HepG2 (cell line): ENCODE measurements around the gene IRAK4. TPM values are rescaled to one million over a fixed set of nuclear protein-coding genes. Genes with fewer than 3 reads are reported as not detected.

Experiments used
- CC2D1A ChIP-seq: sonication (generic); formaldehyde crosslinking; IDR thresholded peaks from 2 replicates; pipeline ENCODE4 v1.8.1; 2023; ENCODE audit warnings: mild to moderate bottlenecking, missing genetic modification reagents
- FOXJ3 ChIP-seq: sonication (generic); formaldehyde crosslinking; IDR thresholded peaks from 2 replicates; pipeline ENCODE4 v1.4.0; 2020; ENCODE audit warnings: missing genetic modification reagents, mild to moderate bottlenecking, borderline replicate concordance
- HOXD1 ChIP-seq: sonication (generic); formaldehyde crosslinking; IDR thresholded peaks from 2 replicates; pipeline ENCODE4 v1.5.0; 2020; ENCODE audit warnings: missing genetic modification reagents
- SUZ12 ChIP-seq: fragments of 150-350 bp; IDR thresholded peaks from 2 replicates; pipeline ENCODE4 v1.6.1; 2014; ENCODE audit warnings: low read depth, low read length
- ZNF234 ChIP-seq: sonication (generic); formaldehyde crosslinking; conservative IDR thresholded peaks from 2 replicates; pipeline ENCODE4 v1.5.1; 2020; ENCODE audit warnings: mild to moderate bottlenecking, missing genetic modification reagents
- ZNF264 ChIP-seq: sonication (generic); formaldehyde crosslinking; IDR thresholded peaks from 2 replicates; pipeline ENCODE4 v1.4.0; 2020; ENCODE audit warnings: missing genetic modification reagents
- ZNF441 ChIP-seq: sonication (generic); formaldehyde crosslinking; IDR thresholded peaks from 2 replicates; pipeline ENCODE4 v1.7.0; 2021; ENCODE audit warnings: missing genetic modification reagents, borderline replicate concordance
- polyA plus RNA-seq, 8 experiments: library from polyadenylated mRNA; depleted of rRNA in 3 of 8; stranded (reverse) in 7 of 8; unstranded in 1 of 8; fragments of >200 nt; fragmentation: Illumina TruSeq in 4 of 8; extraction: Trizol in 4 of 8; gene quantifications; 2 replicates each; pipeline versions ENCODE4 v1.2.1 to v1.2.3, GENCODE V29; 2011 to 2016; ENCODE audit warnings: low read depth in 4 of 8, missing spikeins in 1 of 8, mixed read lengths in 1 of 8; ENCODE audit not compliant: insufficient read depth in 1 of 8
- total RNA-seq, 5 experiments: library from RNA; depleted of rRNA; stranded (reverse); fragments of >200 nt; fragmentation: Illumina TruSeq; extraction: Trizol; gene quantifications; 2 replicates each; pipeline ENCODE4 v1.2.3, GENCODE V29; 2016; ENCODE audit warnings: low read depth in 1 of 5
- TF ChIP-seq, protein P1 (sequence below): sonication (generic); formaldehyde crosslinking; IDR thresholded peaks from 2 replicates; pipeline ENCODE4 v1.5.1; 2020; ENCODE audit warnings: missing genetic modification reagents, mild to moderate bottlenecking, borderline replicate concordance
- TF ChIP-seq, protein P2 (sequence below): sonication (generic); formaldehyde crosslinking; IDR thresholded peaks from 2 replicates; pipeline ENCODE4 v1.4.0; 2020; ENCODE audit warnings: mild to moderate bottlenecking, missing genetic modification reagents, borderline replicate concordance
- TF ChIP-seq, protein P3 (sequence below): sonication (generic); formaldehyde crosslinking; IDR thresholded peaks from 2 replicates; pipeline ENCODE4 v1.8.0; 2022; ENCODE audit warnings: missing genetic modification reagents, mild to moderate bottlenecking, moderate library complexity, borderline replicate concordance
- TF ChIP-seq, protein P4 (sequence below), 2 experiments: fragments of 450-650 bp in 1 of 2; sonication (generic) in 1 of 2; formaldehyde crosslinking in 1 of 2; IDR thresholded peaks; 2 replicates each; pipeline versions ENCODE4 v1.6.1 to v1.8.0; 2016 to 2022; ENCODE audit warnings: antibody characterized with exemption in 1 of 2, mild to moderate bottlenecking in 1 of 2, missing genetic modification reagents in 1 of 2

IRAK4 gene
- total and polyA plus RNA-seq, 2 of the 13 experiments (the other 11 are each of a cell fraction or from before 2014, with no cell fraction given) = 6.6 to 7.1 TPM

DNA sequence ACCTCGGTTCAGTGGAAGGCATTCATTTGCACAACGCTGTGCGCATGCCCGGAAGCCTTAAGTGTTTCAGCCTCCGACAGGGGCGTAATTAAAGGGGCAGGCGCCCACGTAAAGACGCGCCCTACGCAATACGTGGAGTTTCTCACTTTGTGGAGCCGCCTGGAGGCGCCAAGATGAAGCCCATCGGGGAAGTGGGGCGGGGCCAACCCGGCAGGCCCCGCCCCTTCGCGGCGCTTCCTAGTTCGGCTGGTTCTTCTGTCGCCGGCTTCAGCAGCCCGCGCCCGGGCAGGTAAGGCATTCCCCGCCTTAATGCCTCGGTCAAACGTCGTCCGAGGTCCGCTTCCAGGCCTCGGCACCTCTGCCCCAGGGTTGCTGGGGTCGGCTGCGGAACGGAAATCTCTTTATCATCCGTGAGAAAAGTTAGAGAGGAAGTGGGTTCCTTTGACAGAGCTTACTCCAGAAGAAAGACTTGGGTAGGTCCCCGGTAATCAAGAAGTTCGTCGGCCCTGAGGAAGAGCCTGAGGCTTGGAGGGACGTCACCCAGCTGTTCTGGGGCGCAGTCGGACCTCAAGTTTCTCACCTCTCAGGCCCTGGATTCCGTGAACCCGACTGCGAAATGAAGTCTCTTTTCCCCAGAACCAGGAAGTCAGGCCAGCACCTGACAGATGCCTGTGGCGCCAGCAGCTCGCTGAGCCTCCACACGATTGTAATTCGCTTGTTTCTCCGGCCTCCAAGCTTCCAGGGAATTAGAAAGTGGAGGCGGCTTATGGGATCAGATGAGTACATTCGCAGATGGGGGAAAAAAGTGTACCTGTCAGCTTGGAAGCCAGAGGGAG is at the start of gene IRAK4, which contains the start of gene PUS7L (continued):
- TF ChIP-seq, protein P1, sequence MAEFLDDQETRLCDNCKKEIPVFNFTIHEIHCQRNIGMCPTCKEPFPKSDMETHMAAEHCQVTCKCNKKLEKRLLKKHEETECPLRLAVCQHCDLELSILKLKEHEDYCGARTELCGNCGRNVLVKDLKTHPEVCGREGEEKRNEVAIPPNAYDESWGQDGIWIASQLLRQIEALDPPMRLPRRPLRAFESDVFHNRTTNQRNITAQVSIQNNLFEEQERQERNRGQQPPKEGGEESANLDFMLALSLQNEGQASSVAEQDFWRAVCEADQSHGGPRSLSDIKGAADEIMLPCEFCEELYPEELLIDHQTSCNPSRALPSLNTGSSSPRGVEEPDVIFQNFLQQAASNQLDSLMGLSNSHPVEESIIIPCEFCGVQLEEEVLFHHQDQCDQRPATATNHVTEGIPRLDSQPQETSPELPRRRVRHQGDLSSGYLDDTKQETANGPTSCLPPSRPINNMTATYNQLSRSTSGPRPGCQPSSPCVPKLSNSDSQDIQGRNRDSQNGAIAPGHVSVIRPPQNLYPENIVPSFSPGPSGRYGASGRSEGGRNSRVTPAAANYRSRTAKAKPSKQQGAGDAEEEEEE (CRISPR knock-in tag) = no peak
- no peak for TF ChIP-seq ZNF441
- TF ChIP-seq, protein P2, sequence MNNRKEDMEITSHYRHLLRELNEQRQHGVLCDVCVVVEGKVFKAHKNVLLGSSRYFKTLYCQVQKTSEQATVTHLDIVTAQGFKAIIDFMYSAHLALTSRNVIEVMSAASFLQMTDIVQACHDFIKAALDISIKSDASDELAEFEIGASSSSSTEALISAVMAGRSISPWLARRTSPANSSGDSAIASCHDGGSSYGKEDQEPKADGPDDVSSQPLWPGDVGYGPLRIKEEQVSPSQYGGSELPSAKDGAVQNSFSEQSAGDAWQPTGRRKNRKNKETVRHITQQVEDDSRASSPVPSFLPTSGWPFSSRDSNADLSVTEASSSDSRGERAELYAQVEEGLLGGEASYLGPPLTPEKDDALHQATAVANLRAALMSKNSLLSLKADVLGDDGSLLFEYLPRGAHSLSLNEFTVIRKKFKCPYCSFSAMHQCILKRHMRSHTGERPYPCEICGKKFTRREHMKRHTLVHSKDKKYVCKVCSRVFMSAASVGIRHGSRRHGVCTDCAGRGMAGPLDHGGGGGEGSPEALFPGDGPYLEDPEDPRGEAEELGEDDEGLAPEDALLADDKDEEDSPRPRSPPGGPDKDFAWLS (CRISPR knock-in tag) = no peak
- TF ChIP-seq SUZ12 = no peak
- TF ChIP-seq CC2D1A (CRISPR knock-in tag) = no peak
- TF ChIP-seq HOXD1 (CRISPR knock-in tag) = no peak
- no peak for TF ChIP-seq ZNF234
- no peak for TF ChIP-seq ZNF264 (CRISPR knock-in tag)
- TF ChIP-seq FOXJ3 = peak; percentile 56; the same call in 1 of the 2 replicates
- TF ChIP-seq, protein P3, sequence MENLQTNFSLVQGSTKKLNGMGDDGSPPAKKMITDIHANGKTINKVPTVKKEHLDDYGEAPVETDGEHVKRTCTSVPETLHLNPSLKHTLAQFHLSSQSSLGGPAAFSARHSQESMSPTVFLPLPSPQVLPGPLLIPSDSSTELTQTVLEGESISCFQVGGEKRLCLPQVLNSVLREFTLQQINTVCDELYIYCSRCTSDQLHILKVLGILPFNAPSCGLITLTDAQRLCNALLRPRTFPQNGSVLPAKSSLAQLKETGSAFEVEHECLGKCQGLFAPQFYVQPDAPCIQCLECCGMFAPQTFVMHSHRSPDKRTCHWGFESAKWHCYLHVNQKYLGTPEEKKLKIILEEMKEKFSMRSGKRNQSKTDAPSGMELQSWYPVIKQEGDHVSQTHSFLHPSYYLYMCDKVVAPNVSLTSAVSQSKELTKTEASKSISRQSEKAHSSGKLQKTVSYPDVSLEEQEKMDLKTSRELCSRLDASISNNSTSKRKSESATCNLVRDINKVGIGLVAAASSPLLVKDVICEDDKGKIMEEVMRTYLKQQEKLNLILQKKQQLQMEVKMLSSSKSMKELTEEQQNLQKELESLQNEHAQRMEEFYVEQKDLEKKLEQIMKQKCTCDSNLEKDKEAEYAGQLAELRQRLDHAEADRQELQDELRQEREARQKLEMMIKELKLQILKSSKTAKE = no peak
- TF ChIP-seq, protein P4, sequence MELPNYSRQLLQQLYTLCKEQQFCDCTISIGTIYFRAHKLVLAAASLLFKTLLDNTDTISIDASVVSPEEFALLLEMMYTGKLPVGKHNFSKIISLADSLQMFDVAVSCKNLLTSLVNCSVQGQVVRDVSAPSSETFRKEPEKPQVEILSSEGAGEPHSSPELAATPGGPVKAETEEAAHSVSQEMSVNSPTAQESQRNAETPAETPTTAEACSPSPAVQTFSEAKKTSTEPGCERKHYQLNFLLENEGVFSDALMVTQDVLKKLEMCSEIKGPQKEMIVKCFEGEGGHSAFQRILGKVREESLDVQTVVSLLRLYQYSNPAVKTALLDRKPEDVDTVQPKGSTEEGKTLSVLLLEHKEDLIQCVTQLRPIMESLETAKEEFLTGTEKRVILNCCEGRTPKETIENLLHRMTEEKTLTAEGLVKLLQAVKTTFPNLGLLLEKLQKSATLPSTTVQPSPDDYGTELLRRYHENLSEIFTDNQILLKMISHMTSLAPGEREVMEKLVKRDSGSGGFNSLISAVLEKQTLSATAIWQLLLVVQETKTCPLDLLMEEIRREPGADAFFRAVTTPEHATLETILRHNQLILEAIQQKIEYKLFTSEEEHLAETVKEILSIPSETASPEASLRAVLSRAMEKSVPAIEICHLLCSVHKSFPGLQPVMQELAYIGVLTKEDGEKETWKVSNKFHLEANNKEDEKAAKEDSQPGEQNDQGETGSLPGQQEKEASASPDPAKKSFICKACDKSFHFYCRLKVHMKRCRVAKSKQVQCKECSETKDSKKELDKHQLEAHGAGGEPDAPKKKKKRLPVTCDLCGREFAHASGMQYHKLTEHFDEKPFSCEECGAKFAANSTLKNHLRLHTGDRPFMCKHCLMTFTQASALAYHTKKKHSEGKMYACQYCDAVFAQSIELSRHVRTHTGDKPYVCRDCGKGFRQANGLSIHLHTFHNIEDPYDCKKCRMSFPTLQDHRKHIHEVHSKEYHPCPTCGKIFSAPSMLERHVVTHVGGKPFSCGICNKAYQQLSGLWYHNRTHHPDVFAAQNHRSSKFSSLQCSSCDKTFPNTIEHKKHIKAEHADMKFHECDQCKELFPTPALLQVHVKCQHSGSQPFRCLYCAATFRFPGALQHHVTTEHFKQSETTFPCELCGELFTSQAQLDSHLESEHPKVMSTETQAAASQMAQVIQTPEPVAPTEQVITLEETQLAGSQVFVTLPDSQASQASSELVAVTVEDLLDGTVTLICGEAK (IDR thresholded peaks at IDR 0.05) = no peak
- TF ChIP-seq, protein P4 (CRISPR knock-in tag; IDR thresholded peaks at IDR 0.05) = peak; percentile 27; the same call in 1 of the 2 replicates
